DMS114 treated with DMSO at 0.1 percent for 48 hours (cell line): ENCODE results near the gene CACNG8.
"Not testable (repeated sequence)": the region's sequence is repeated elsewhere in the genome, so short reads cannot be mapped to it uniquely, and the experiment has no call there.

Experiments used
- DNase-seq: peaks from one replicate; lab custom pipeline; 2025; ENCODE audit not compliant: unreplicated experiment; lab: John Stamatoyannopoulos, UW

CACNG8 gene

DNA sequence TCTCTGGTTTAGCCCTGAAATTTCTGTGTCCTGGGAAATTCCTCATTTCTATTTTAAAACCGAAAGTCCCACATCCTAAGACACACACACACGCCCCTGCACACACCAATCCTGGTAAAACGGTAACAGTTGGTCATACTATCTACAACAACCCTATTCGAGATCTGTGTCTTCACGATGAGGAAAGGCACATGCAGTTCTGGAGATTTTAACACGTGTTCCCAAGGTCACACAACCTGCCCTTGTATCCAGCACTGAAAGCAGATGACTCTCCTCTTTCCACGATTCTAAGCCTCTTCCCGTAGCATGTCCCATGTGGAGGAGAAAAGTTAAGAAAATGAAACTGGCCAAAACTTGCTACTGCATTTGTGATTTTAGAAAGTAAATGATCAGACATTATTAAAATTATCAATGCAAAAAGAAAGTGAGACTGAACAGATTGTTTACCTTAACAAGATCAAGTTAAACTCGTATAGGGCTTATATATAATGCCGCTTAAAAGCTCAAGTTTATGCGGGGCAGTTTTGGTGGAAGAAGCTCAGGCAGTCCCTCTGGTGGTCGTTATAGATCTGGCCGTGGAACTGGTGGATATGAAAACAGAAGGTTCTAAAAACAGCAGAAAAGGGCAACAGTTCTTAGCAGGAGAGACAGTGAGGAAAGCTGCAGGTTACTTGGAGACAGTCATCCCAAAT, 68.3 kb downstream of the CACNG8 start:
- peak; percentile 71 for DNase-seq

GRCh38 chr19:54035215-54036178, 72.8 kb downstream of the CACNG8 start:
- DNase-seq, result no peak

- DNase-seq, result not testable (repeated sequence)
Measured at GRCh38 chr19:54036542-54036941, 73.8 kb downstream of the CACNG8 start.
